ENCODE data around the gene HPGDS.

- no peak for TF ChIP-seq CTCF (IDR thresholded peaks at IDR 0.05)
- TF ChIP-seq POLR2A (IDR thresholded peaks at IDR 0.05): no peak
Observed at GRCh38 chr4:94285666-94286065, 57.0 kb downstream of the HPGDS start.
